ENCODE data around the gene FDX2. TPM values are rescaled to one million over a fixed set of nuclear protein-coding genes. Genes with fewer than 3 reads are reported as not detected.

Gene FDX2
- total RNA-seq, 1 experiment from 2014 or later, result 26.2 TPM

GRCh38 chr19:10332965-10333757 lies 17.3 kb upstream of the FDX2 start, which contains the start of gene RAVER1 (continued):
- no peak for TF ChIP-seq ZNF532 (CRISPR knock-in tag; IDR thresholded peaks at IDR 0.05; ENCODE audit: borderline replicate concordance)
- TF ChIP-seq TEAD4 (CRISPR knock-in tag; IDR thresholded peaks at IDR 0.05), result peak; percentile 37; the same call in 1 of the 2 replicates
- no peak for TF ChIP-seq ZNF317 (CRISPR knock-in tag; IDR thresholded peaks at IDR 0.05; ENCODE audit: borderline replicate concordance, low read depth)
- TF ChIP-seq ZNF263 (CRISPR knock-in tag; IDR thresholded peaks at IDR 0.05; ENCODE audit: low read depth), result no peak
- TF ChIP-seq PRRX2 (CRISPR knock-in tag; IDR thresholded peaks at IDR 0.05), result no peak
- TF ChIP-seq MAX (CRISPR knock-in tag; IDR thresholded peaks at IDR 0.05), result peak; percentile 73
- no peak; the same call in 1 of the 2 replicates for TF ChIP-seq PRDM15 (CRISPR knock-in tag; IDR thresholded peaks at IDR 0.05)
- no peak for TF ChIP-seq ZBTB21 (CRISPR knock-in tag; IDR thresholded peaks at IDR 0.05; ENCODE audit: borderline replicate concordance)
- no peak for TF ChIP-seq JAZF1 (CRISPR knock-in tag; IDR thresholded peaks at IDR 0.05)
- no peak for TF ChIP-seq ZNF425 (CRISPR knock-in tag; conservative IDR thresholded peaks at IDR 0.05)
- 0 out of 2 replicates have a peak, but pooled peaks have one; percentile 42 for TF ChIP-seq USF1 (CRISPR knock-in tag; IDR thresholded peaks at IDR 0.05)
- no peak; the same call in none of the 2 replicates for TF ChIP-seq E2F5 (CRISPR knock-in tag; IDR thresholded peaks at IDR 0.05)
- TF ChIP-seq NR3C1 (CRISPR knock-in tag; conservative IDR thresholded peaks at IDR 0.05; ENCODE audit: low read depth), result no peak
- no peak for TF ChIP-seq SOX15 (CRISPR knock-in tag; IDR thresholded peaks at IDR 0.05)
- no peak for TF ChIP-seq ATF1 (CRISPR knock-in tag; IDR thresholded peaks at IDR 0.05)
- no peak for TF ChIP-seq ZMAT4 (CRISPR knock-in tag; IDR thresholded peaks at IDR 0.05)
- TF ChIP-seq ZSCAN18 (CRISPR knock-in tag; IDR thresholded peaks at IDR 0.05), result no peak
- no peak for TF ChIP-seq ZNF416 (CRISPR knock-in tag; IDR thresholded peaks at IDR 0.05)
- 0 out of 2 replicates have a peak, but pooled peaks have one; percentile 35 for TF ChIP-seq USF2 (CRISPR knock-in tag; IDR thresholded peaks at IDR 0.05)
- no peak for TF ChIP-seq IRF2 (CRISPR knock-in tag; IDR thresholded peaks at IDR 0.05; ENCODE audit: borderline replicate concordance, low read depth)
- no peak for TF ChIP-seq NR1H2 (CRISPR knock-in tag; IDR thresholded peaks at IDR 0.05)
- TF ChIP-seq HMGA2 (CRISPR knock-in tag; IDR thresholded peaks at IDR 0.05), result no peak

Measured in WTC11 (cell line).